Endothelial cell of umbilical vein (primary cell): Measurements from ENCODE around the gene OR2W3. TPM values are rescaled to one million over a fixed set of nuclear protein-coding genes. Genes with fewer than 3 reads are reported as not detected.

ENCODE experiments used
- BruUV-seq: library from RNA; stranded (reverse); fragments of 400-500 nt; replicated peaks from 2 replicates; lab custom pipeline; 2021; lab: Mats Ljungman, UMichigan
- CTCF ChIA-PET: fragments of 300-600, 350-600 bp; sonication (Branson Sonifier 250); formaldehyde crosslinking; loops from one replicate; lab custom pipeline; 2021; ENCODE audit warnings: antibody characterized with exemption, inconsistent platforms; lab: Charles Lee
- POLR2A ChIA-PET: fragments of 300-600, 350-600 bp; sonication (Branson Sonifier 250); formaldehyde crosslinking; loops from one replicate; lab custom pipeline; 2021; ENCODE audit warnings: antibody characterized with exemption, inconsistent platforms; lab: Charles Lee
- DNase-seq: peaks from one replicate; pipeline ENCODE4 v3.0.0-alpha.2; 2011; ENCODE audit warnings: low read depth, low spot score
- FAIRE-seq: peaks from 2 replicates; lab custom pipeline; 2011; peaks lifted over from hg19 to GRCh38; lab: Jason Lieb, UNC
- H2AFZ ChIP-seq: 2 replicates; pipeline ENCODE4 v1.6.0; 2012; ENCODE audit warnings: low read depth, low read length, control low read depth, inconsistent platforms
- H3K27ac ChIP-seq: 2 replicates; pipeline ENCODE4 v1.5.1; 2011; ENCODE audit warnings: low read depth, mild to moderate bottlenecking, control low read depth, low read length, moderate library complexity; ENCODE audit not compliant: insufficient read depth
- H3K27me3 ChIP-seq, 2 experiments: 2 replicates each; pipeline versions ENCODE4 v1.6.0 to v1.6.1; 2011; ENCODE audit warnings: low read length in 2 of 2, mixed read lengths in 1 of 2; ENCODE audit not compliant: control insufficient read depth in 2 of 2, insufficient read depth in 2 of 2
- H3K36me3 ChIP-seq, 2 experiments: 2 replicates in 1 of 2; 3 replicates in 1 of 2; pipeline ENCODE4 v1.5.1; 2011; ENCODE audit warnings: low read length in 2 of 2, mild to moderate bottlenecking in 1 of 2, moderate library complexity in 1 of 2; ENCODE audit not compliant: control insufficient read depth in 2 of 2, insufficient read depth in 2 of 2; ENCODE audit errors: extremely low read depth in 1 of 2
- H3K4me1 ChIP-seq: 3 replicates; pipeline ENCODE4 v1.5.1; 2011; ENCODE audit warnings: mild to moderate bottlenecking, low read length; ENCODE audit not compliant: control insufficient read depth, insufficient read depth; ENCODE audit errors: extremely low read depth
- H3K4me2 ChIP-seq: 2 replicates; pipeline ENCODE4 v1.6.1; 2011; ENCODE audit warnings: low read length, control low read depth, mixed read lengths; ENCODE audit not compliant: insufficient read depth
- H3K4me3 ChIP-seq, 3 experiments: fragments of 200-600 bp in 1 of 3; sonication (generic), shearing (Covaris generic) in 1 of 3; replicated peaks in 1 of 3; 2 replicates each; pipeline ENCODE4 v1.5.1; 2011 to 2016; ENCODE audit warnings: control low read depth in 3 of 3, low read length in 3 of 3, mild to moderate bottlenecking in 2 of 3, inconsistent platforms in 1 of 3, low read depth in 1 of 3, moderate library complexity in 1 of 3; ENCODE audit not compliant: insufficient read depth in 1 of 3
- H3K79me2 ChIP-seq: 2 replicates; pipeline ENCODE4 v1.6.0; 2012; ENCODE audit warnings: low read length, inconsistent platforms; ENCODE audit not compliant: control insufficient read depth, insufficient read depth
- H3K9ac ChIP-seq: replicated peaks from 2 replicates; pipeline ENCODE3; 2011; ENCODE audit warnings: low read length, control low read depth; ENCODE audit not compliant: insufficient read depth; ENCODE audit errors: extremely low read depth
- H3K9me1 ChIP-seq: replicated peaks from 3 replicates; pipeline ENCODE4 v1.6.0; 2011; ENCODE audit warnings: mild to moderate bottlenecking, low read length; ENCODE audit not compliant: control insufficient read depth, insufficient read depth; ENCODE audit errors: extremely low read depth
- H3K9me3 ChIP-seq: replicated peaks from 2 replicates; pipeline ENCODE4 v1.5.1; 2012; ENCODE audit warnings: low read length, inconsistent platforms; ENCODE audit not compliant: control insufficient read depth, insufficient read depth
- H4K20me1 ChIP-seq: replicated peaks from 2 replicates; pipeline ENCODE3; 2011; ENCODE audit warnings: mild to moderate bottlenecking, low read length; ENCODE audit not compliant: control insufficient read depth, insufficient read depth; ENCODE audit errors: extremely low read depth
- CTCF ChIP-seq, 2 donors: IDR thresholded peaks; 1 replicate in 1 of 2; 2 replicates in 1 of 2; pipeline ENCODE4 v1.5.1; 2011; ENCODE audit warnings: low read length in 2 of 2, mild to moderate bottlenecking in 2 of 2, moderate library complexity in 2 of 2, control low read depth in 1 of 2, inconsistent platforms in 1 of 2, low read depth in 1 of 2; ENCODE audit not compliant: insufficient read depth in 1 of 2; ENCODE audit errors: extremely low read depth in 1 of 2
- EZH2 ChIP-seq: IDR thresholded peaks from 2 replicates; pipeline ENCODE4 v1.6.1; 2012; ENCODE audit warnings: borderline replicate concordance, low read depth, mild to moderate bottlenecking, moderate library complexity, low read length, inconsistent platforms; ENCODE audit not compliant: severe bottlenecking
- FOS ChIP-seq: IDR thresholded peaks from 2 replicates; pipeline ENCODE4 v1.6.1; 2011; ENCODE audit warnings: mild to moderate bottlenecking, low read length, moderate library complexity, borderline replicate concordance; ENCODE audit not compliant: insufficient read depth
- GATA2 ChIP-seq: IDR thresholded peaks from 2 replicates; pipeline ENCODE4 v1.7.0; 2011; ENCODE audit warnings: low read depth, mild to moderate bottlenecking, moderate library complexity, mixed read lengths, low read length; ENCODE audit not compliant: insufficient read length, insufficient read depth
- JUN ChIP-seq: IDR thresholded peaks from 2 replicates; pipeline ENCODE4 v1.6.1; 2011; ENCODE audit warnings: borderline replicate concordance, low read depth; ENCODE audit not compliant: insufficient read length, insufficient read depth
- MAX ChIP-seq: IDR thresholded peaks from 2 replicates; pipeline ENCODE4 v1.6.1; 2011; ENCODE audit not compliant: insufficient read depth, insufficient read length
- MYC ChIP-seq: IDR thresholded peaks from one replicate; pipeline ENCODE4 v1.6.1; 2011; ENCODE audit warnings: mild to moderate bottlenecking, low read depth, low read length
- POLR2A ChIP-seq: IDR thresholded peaks from 2 replicates; pipeline ENCODE4 v1.6.1; 2012; ENCODE audit warnings: low read depth, mild to moderate bottlenecking, control low read depth, low read length
- POLR2AphosphoS5 ChIP-seq: IDR thresholded peaks from 2 replicates; pipeline ENCODE4 v1.6.1; 2012; ENCODE audit warnings: low read depth, mild to moderate bottlenecking, control low read depth, low read length, moderate library complexity; ENCODE audit not compliant: insufficient read depth
- dilution Hi-C: fragments of 300-500 bp; cut with MboI; formaldehyde crosslinking; loops from one replicate; pipeline ENCODE4 v1.15.0; 2019; ENCODE audit warnings: low sequenced_read_pairs; ENCODE audit not compliant: extremely low pct_ligation_motif_present
- intact Hi-C: fragments of 100-400 bp; cut with micrococcal nuclease; formaldehyde crosslinking; loops from one replicate; pipeline ENCODE4 v1.10.0; 2022
- polyA plus RNA-seq, 4 experiments: library from polyadenylated mRNA; depleted of rRNA in 3 of 4; stranded (reverse) in 3 of 4; unstranded in 1 of 4; fragments of >200 nt; gene quantifications; 2 replicates each; pipeline versions ENCODE4 v1.2.1 to v1.2.3, GENCODE V29; 2011 to 2012; ENCODE audit warnings: missing spikeins in 1 of 4
- total RNA-seq: library from RNA; stranded (reverse); gene quantifications from 2 replicates; pipeline ENCODE4 v1.2.3, GENCODE V29; 2021

The OR2W3 gene
- total and polyA plus RNA-seq, 2 donors (not counting 3 experiments of a cell fraction or from before 2014, with no cell fraction given), result not detected

GRCh38 chr1:247924868-247925267, 29.5 kb downstream of the OR2W3 start, which contains the start of gene OR2AJ1:
Gene OR2AJ1, plus strand, starts transcription at chr1:247924889. Its CDS starts 8,880 bp downstream, at chr1:247933769.
- no peaks in the 10 kb centered on the region for H3K4me1 ChIP-seq
- FAIRE-seq (no peak), DNase-seq (no peak)
- TF ChIP-seq GATA2 (no peak), POLR2AphosphoS5 (no peak), FOS (no peak), MYC (no peak), JUN (no peak), EZH2 (no peak), POLR2A (no peak), CTCF (IDR thresholded peaks at IDR 0.05; ENCODE audit: extremely low read depth in 1 of 2, insufficient read depth in 1 of 2, low read depth in 1 of 2, low read length in 2 of 2) (no peak), MAX (no peak)
- no peaks in the 10 kb centered on the region for H4K20me1 ChIP-seq
- no peaks in the 10 kb centered on the region for H3K9me3 ChIP-seq
- no peak within 1 kb of the TSS for H2AFZ ChIP-seq
- no peaks in the 10 kb centered on the region for H3K79me2 ChIP-seq
- dilution Hi-C loops (no loop called here), intact Hi-C loops (no loop called here)
- H3K4me3 ChIP-seq, result no peak within 1 kb of the TSS
- ChIA-PET POLR2A (no interaction called here), CTCF (no interaction called here)
- H3K4me2 ChIP-seq, result no peak within 1 kb of the TSS
- no peaks in the 10 kb centered on the region for H3K27me3 ChIP-seq
- H3K27ac ChIP-seq, result no peak within 1 kb of the TSS
- H3K36me3 ChIP-seq, result no peaks in the 10 kb centered on the region
- no TSS peak for BruUV-seq
- no peak within 1 kb of the TSS for H3K9ac ChIP-seq
- H3K9me1 ChIP-seq, result no peaks in the 10 kb centered on the region
